Measurements from ENCODE around the gene FAM200B. TPM values are rescaled to one million over a fixed set of nuclear protein-coding genes. Genes with fewer than 3 reads are reported as not detected.

Gene FAM200B
- total and polyA plus RNA-seq, 2 experiments from 2014 or later: 34.4 to 88.0 TPM

- TF ChIP-seq EZH2 (IDR thresholded peaks at IDR 0.05; ENCODE audit: low read depth, unreplicated experiment) (no peak), ETS1 (IDR thresholded peaks at IDR 0.05) (no peak), ZNF331 (CRISPR knock-in tag; IDR thresholded peaks at IDR 0.05; ENCODE audit: low read depth) (no peak), CREB1 (CRISPR knock-in tag; IDR thresholded peaks at IDR 0.05; ENCODE audit: low read depth) (0 out of 2 replicates have a peak, but pooled peaks have one; percentile 23), NANOG (IDR thresholded peaks at IDR 0.05; ENCODE audit: borderline replicate concordance) (peak; percentile 49; the same call in 1 of the 2 replicates), REST (IDR thresholded peaks at IDR 0.05; ENCODE audit: unreplicated experiment) (no peak), ZNF114 (CRISPR knock-in tag; IDR thresholded peaks at IDR 0.05) (no peak), POLR2AphosphoS5 (IDR thresholded peaks at IDR 0.05; ENCODE audit: low read depth) (no peak)
These were observed 2.9 kb downstream of the FAM200B start (continued) for GRCh38 chr4:15684498-15684897.

- no peak overlapping the region for H3K4me2 ChIP-seq
- Mint-ChIP-seq H3K4me3 (no peak overlapping the region), H3K27ac (no peak overlapping the region), H3K4me1 (peaks cover 39% of the 10 kb centered on the region), H3K27me3 (ENCODE audit: insufficient read depth, low read depth, poor library complexity) (peaks cover 6% of the 10 kb centered on the region), H3K9me3 (no peaks in the 10 kb centered on the region), H3K36me3 (ENCODE audit: low read depth) (peaks cover 29% of the 10 kb centered on the region)
- DNase-seq (ENCODE audit: low spot score) (no peak), ATAC-seq (no peak)
- peaks cover 25% of the 10 kb centered on the region for H3K4me1 ChIP-seq (ENCODE audit: insufficient read depth)
- H3K79me2 ChIP-seq (replicated peaks; ENCODE audit: insufficient read depth): peaks cover 9% of the 10 kb centered on the region
- H4K20me1 ChIP-seq (replicated peaks; ENCODE audit: insufficient read depth): no peaks in the 10 kb centered on the region
- H3K9me2 ChIP-seq (ENCODE audit: insufficient read depth): 0 out of 2 replicates have a peak, but pooled peaks cover 3% of the 10 kb centered on the region
- no peaks in the 10 kb centered on the region; the same call in 1 of the 2 replicates for H3K36me3 ChIP-seq (ENCODE audit: insufficient read depth)
- TF ChIP-seq ZNF114 (CRISPR knock-in tag; IDR thresholded peaks at IDR 0.05) (no peak), STAT1 (IDR thresholded peaks at IDR 0.05; ENCODE audit: unreplicated experiment) (no peak), POLR2AphosphoS5 (IDR thresholded peaks at IDR 0.05; ENCODE audit: low read depth) (no peak), ZNF462 (CRISPR knock-in tag; IDR thresholded peaks at IDR 0.05) (no peak)
- no peak overlapping the region for H3K4me3 ChIP-seq
- no peaks in the 10 kb centered on the region for H3F3A ChIP-seq (replicated peaks; ENCODE audit: low read depth)
- no peak overlapping the region for H3K27ac ChIP-seq (ENCODE audit: low read depth)
- no peak overlapping the region for H2AFZ ChIP-seq
- H3K27me3 ChIP-seq (ENCODE audit: insufficient read depth): no peaks in the 10 kb centered on the region
These were observed 6.4 kb downstream of the FAM200B start for GRCh38 chr4:15688051-15688450.

Measured in GM23338 (cell line).